GM19351 (cell line): Measurements from ENCODE around the gene COBL.

Experiments
- ATAC-seq: cut with Tn5 transposase; IDR thresholded peaks from one replicate; pipeline ENCODE4 v1.9.1; 2021; ENCODE audit warnings: mild to moderate bottlenecking, moderate library complexity; ENCODE audit not compliant: unreplicated experiment

Gene COBL

DNA sequence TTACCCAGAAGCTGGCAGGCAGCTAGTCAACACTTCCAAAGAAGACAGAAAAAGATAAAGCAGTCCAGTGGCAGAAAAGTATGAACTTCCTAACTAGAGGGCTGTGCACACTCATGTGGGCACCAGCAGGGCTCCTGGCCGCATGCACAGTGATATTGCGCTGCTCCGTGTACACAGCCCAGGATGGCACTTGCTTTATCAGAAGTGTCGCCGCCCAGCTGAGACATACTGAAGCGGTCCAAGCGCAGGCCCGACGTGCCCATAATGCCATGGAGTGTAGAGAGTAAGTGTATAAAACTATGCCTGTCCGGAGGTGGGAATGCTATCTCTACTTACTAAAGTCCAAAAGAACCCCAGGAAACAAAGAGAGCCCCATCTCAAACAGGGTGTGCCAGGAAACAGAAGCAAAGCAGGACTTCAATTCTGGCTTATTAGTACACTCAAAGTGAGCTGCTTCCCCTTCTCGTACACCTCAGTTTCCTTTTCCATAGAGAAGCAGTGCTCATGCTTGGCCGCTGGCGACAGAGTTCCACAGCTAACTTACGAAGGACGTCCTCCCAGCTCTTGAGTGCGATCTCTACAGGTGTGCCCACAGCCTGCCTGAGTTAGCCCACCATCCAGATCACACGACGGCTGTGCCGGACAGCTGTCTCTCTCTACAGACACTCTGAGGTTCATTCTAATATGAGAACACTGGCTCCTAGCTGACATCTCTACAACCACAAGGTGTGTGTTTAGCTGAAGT, 234.3 kb downstream of the COBL start:
- ATAC-seq = no peak

- ATAC-seq = no peak
Observed at GRCh38 chr7:51081270-51081890, 235.2 kb downstream of the COBL start.

- ATAC-seq = no peak
Observed at GRCh38 chr7:51080622-51081269, 235.9 kb downstream of the COBL start.

DNA sequence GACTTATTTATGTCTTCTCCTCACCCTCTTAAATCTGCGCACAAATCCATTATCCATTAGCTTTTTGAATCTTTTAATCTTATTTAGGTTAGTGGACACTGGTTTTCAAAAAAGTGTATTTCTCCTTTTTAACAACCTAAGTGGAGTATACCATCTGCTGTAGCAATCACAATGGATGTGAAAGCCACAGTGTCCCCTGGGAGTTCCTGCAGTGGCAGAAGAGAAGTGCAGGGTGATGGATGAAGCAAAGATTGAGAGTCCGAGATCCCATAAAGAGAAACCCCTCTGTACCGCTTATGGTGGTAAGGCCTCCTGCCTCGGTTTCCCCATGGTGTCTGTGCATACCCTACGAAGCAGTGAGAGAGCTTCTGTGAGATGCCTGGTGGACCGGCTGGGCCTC, 236.4 kb downstream of the COBL start:
- no peak for ATAC-seq

DNA sequence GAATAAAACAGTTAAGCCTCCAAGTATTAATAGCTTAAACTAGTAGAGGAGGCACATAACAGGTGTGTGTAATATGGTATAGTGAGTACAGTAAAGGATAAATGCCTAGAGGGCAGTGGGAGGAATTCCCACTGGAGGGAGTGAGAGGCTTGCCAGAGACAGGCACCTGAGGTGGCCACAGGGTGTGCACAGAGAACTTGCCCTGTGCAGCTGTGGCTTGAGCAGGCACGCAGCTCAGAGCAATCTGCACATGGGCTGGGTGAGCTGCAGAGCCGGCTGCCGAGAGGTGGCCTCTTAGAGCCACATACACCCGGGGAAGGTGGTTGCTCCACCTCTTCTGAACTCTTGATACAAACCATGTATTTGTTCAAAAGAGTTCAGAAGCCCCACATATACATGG, 237.1 kb downstream of the COBL start:
- ATAC-seq = no peak

DNA sequence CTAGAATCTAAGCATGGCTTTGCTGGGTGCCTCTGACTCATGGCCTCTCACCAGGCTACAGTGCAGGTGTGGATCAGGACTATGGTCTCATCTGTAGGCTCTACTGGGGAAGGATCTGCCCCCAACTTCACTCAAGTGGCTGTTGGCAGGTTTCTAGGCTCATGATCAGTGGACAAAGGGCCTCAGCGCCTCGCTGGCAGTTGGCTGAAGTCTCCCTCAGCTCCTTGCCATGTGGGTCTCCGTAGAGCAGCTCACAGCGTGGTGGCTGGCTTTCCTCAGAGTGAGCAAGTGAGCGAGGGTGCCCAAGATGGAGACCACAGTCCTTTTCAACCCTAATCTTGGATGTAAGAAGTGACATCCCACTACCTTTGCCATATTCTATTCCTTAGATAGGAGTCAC, 238.0 kb downstream of the COBL start:
- no peak for ATAC-seq

GRCh38 chr7:51077987-51078370, 238.6 kb downstream of the COBL start:
- no peak for ATAC-seq

DNA sequence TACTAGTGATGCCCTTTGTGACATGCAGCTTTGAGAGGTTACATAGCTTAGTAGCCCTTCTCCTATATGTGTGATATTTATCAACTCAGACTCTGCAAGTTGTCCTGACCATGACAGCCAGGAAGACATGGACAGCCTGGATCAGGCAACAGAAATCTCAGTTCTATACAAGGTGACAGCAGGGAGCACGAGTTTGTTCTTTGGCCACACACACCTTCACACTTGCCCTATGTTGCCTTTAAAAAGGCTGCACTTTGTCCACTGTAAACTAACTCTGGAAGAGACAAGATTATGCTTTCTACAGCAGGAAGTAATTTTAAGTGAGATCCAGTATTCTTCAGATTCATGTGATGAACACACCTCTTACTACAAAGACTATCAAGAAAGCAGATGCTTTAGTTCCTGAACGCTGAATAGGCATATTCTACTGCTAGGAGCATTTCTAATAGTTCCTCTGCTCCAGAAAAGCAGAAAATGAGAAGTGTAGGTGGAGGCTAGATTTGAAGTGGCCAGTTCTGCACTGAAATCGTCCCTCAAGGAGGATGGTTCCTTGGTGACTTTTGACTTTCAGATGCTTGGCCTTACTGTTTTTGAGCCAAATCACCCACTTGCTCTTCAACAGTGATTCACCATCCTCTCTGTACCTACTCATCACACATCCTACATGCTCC, 239.2 kb downstream of the COBL start:
- ATAC-seq = no peak

- ATAC-seq = no peak
Observed at GRCh38 chr7:51075681-51076580, 240.7 kb downstream of the COBL start.

GRCh38 chr7:51073171-51073570, 243.4 kb downstream of the COBL start:
- no peak for ATAC-seq

GRCh38 chr7:51072281-51072680, 244.3 kb downstream of the COBL start:
- ATAC-seq = no peak

DNA sequence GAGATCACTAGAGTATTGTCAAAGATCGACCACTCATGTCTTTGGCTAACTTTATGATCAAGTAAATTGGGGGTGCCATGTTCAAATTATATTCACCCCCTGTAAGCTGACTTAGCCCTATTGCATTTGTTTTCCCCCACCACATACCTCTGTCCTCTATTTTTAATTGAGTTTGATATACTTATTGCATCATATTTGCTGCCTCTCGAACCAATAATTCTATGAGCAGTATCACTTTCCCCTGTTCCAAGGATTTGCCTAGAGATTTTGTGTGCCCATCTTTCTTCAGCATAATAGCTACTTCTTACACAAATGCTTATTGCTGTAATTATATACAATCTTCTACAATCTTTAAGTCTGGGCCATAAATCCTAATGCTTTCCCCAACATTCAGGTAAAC, 245.2 kb downstream of the COBL start:
- no peak for ATAC-seq

GRCh38 chr7:51070151-51070550, 246.5 kb downstream of the COBL start:
- ATAC-seq = no peak

DNA sequence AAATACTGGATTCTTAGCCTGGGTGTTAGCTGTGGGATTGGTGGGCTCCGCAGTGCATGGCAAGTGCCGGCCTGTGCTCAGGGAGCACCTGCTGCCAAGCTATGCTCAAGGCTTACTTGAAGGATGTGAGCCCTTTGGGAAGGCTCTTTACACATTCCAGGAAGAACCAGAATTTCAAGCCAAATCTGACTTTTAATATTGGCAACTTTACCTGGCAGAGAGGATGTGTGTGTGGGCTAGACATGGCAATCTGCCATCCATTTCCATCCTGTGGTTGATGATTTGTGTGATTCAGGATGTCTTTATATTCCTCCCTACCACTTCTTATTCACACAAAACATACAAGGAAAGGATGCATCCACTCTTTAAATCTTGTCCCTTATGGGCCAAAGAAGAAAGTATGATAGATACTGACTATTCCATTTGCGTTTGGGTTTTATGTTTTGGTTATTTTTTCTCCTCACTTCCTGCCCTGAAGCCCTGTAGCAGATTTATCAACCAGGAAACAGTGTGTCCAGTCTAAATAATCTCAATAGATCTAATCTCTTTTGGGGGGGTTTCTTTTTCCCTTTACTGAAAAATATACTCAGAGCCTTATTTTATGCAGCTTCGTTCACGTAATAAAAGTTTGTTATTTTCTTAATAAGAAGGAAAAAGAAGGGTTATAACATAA, 247.1 kb downstream of the COBL start:
- ATAC-seq = no peak

- no peak for ATAC-seq
Observed at GRCh38 chr7:51068401-51068800, 248.2 kb downstream of the COBL start.

- ATAC-seq = peak; percentile 80
Observed at GRCh38 chr7:51067757-51068156, 248.9 kb downstream of the COBL start.

GRCh38 chr7:51067258-51067657, 249.4 kb downstream of the COBL start:
- ATAC-seq = no peak

- no peak for ATAC-seq
Observed at GRCh38 chr7:51066405-51066882, 250.2 kb downstream of the COBL start.

DNA sequence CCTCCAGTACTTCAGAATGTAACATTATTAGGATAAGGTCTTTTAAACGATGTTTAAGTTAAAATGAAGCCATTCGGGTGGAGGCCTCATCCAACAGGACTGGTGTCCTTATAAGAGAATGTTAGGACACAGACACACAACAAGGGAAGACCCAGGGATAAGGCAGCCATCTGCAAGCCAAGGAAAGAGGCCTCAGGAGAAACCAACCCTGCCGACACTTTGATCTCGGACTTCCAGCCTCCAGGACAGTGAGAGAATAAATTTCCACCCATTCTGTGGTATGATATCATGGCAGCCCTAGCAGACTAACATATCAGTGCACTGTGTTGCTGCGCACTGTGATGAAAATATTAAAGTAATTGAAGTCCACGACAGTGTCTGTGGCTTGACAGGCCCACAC, 250.8 kb downstream of the COBL start:
- ATAC-seq = no peak

- ATAC-seq = no peak
Observed at GRCh38 chr7:51064688-51065087, 251.9 kb downstream of the COBL start.
